Measurements from ENCODE around the gene RAB31.

- TF ChIP-seq RFX5 (IDR thresholded peaks at IDR 0.05; ENCODE audit: low read length): no peak
- TF ChIP-seq SIN3A (IDR thresholded peaks at IDR 0.05; ENCODE audit: borderline replicate concordance, low read depth, low read length): no peak
- TF ChIP-seq, protein P1, sequence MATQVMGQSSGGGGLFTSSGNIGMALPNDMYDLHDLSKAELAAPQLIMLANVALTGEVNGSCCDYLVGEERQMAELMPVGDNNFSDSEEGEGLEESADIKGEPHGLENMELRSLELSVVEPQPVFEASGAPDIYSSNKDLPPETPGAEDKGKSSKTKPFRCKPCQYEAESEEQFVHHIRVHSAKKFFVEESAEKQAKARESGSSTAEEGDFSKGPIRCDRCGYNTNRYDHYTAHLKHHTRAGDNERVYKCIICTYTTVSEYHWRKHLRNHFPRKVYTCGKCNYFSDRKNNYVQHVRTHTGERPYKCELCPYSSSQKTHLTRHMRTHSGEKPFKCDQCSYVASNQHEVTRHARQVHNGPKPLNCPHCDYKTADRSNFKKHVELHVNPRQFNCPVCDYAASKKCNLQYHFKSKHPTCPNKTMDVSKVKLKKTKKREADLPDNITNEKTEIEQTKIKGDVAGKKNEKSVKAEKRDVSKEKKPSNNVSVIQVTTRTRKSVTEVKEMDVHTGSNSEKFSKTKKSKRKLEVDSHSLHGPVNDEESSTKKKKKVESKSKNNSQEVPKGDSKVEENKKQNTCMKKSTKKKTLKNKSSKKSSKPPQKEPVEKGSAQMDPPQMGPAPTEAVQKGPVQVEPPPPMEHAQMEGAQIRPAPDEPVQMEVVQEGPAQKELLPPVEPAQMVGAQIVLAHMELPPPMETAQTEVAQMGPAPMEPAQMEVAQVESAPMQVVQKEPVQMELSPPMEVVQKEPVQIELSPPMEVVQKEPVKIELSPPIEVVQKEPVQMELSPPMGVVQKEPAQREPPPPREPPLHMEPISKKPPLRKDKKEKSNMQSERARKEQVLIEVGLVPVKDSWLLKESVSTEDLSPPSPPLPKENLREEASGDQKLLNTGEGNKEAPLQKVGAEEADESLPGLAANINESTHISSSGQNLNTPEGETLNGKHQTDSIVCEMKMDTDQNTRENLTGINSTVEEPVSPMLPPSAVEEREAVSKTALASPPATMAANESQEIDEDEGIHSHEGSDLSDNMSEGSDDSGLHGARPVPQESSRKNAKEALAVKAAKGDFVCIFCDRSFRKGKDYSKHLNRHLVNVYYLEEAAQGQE (IDR thresholded peaks at IDR 0.05; ENCODE audit: low read depth, low read length): no peak
- TF ChIP-seq, protein P2, sequence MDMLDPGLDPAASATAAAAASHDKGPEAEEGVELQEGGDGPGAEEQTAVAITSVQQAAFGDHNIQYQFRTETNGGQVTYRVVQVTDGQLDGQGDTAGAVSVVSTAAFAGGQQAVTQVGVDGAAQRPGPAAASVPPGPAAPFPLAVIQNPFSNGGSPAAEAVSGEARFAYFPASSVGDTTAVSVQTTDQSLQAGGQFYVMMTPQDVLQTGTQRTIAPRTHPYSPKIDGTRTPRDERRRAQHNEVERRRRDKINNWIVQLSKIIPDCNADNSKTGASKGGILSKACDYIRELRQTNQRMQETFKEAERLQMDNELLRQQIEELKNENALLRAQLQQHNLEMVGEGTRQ (IDR thresholded peaks at IDR 0.05; ENCODE audit: borderline replicate concordance, low read depth, low read length): no peak
- TF ChIP-seq YY1 (IDR thresholded peaks at IDR 0.05; ENCODE audit: low read depth): no peak
- TF ChIP-seq CTCF (IDR thresholded peaks at IDR 0.05): no peak
- no peak for TF ChIP-seq EZH2phosphoT487 (IDR thresholded peaks at IDR 0.05; ENCODE audit: borderline replicate concordance, low read depth)
- no peak for TF ChIP-seq EP300 (IDR thresholded peaks at IDR 0.05; ENCODE audit: borderline replicate concordance in 1 of 2, low read depth in 1 of 2, low read length in 1 of 2)
- TF ChIP-seq, protein P3, sequence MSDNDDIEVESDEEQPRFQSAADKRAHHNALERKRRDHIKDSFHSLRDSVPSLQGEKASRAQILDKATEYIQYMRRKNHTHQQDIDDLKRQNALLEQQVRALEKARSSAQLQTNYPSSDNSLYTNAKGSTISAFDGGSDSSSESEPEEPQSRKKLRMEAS (IDR thresholded peaks at IDR 0.05; ENCODE audit: low read depth): no peak
- TF ChIP-seq RCOR1 (IDR thresholded peaks at IDR 0.05; ENCODE audit: low read length): no peak
These were observed 101.6 kb downstream of the RAB31 start for GRCh38 chr18:9809697-9810096.

Measured in SK-N-SH (cell line).